Measurements from ENCODE around the gene CRIP1.

Gene CRIP1

DNA sequence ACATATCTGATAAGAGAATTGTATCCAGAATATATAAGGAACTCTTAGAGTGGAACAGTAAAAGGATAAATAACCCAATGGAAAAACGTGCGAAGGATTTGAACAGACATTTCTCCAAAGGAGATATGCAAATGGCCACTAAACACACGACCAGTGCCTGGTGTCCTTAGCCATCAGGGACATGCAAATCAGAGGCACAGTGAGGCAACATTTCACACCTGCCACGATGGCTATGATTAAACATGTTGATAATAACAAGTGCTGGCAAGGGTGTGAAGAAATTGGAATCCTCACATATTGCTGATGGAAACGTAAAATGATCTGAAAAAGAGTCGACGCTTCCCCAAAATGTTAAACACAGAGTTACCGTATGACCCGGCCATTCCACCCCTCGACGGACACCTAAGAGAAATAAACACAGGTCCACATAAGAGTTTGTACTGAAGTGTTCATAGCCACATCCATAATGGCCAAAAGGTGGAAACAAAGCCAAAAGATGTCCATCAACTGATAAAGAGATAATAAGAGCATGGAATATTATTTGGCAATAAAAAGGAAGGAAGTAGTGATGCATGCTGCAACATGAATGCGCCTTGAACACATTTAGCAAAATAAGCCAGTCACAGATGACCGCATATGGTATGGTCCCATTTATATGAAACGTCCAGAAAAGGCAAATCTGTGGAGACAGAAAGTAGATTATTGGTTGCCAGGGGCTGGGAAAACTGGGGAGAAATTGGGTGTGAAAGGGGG lies 33.4 kb downstream of the CRIP1 start:
- DNase-seq = no peak

DNA sequence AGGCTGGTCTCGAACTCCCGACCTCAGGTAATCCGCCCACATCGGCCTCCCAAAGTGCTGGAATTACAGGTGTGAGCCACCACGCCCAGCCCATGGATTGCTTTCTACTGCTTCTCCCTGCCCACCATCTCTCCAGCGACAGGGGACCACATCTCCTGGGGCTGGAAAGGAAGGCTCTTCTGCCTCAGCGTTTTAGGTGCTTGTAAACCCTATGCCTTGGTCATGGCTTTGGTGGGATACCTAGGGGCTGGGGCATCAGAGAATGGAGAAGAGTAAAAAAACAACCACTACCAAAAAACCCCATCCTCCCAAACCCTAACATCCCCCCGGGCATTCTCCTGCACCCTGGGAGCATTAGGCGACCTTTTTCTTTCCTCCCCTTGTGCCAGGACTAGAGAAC lies 38.6 kb downstream of the CRIP1 start:
- DNase-seq = no peak

DNA sequence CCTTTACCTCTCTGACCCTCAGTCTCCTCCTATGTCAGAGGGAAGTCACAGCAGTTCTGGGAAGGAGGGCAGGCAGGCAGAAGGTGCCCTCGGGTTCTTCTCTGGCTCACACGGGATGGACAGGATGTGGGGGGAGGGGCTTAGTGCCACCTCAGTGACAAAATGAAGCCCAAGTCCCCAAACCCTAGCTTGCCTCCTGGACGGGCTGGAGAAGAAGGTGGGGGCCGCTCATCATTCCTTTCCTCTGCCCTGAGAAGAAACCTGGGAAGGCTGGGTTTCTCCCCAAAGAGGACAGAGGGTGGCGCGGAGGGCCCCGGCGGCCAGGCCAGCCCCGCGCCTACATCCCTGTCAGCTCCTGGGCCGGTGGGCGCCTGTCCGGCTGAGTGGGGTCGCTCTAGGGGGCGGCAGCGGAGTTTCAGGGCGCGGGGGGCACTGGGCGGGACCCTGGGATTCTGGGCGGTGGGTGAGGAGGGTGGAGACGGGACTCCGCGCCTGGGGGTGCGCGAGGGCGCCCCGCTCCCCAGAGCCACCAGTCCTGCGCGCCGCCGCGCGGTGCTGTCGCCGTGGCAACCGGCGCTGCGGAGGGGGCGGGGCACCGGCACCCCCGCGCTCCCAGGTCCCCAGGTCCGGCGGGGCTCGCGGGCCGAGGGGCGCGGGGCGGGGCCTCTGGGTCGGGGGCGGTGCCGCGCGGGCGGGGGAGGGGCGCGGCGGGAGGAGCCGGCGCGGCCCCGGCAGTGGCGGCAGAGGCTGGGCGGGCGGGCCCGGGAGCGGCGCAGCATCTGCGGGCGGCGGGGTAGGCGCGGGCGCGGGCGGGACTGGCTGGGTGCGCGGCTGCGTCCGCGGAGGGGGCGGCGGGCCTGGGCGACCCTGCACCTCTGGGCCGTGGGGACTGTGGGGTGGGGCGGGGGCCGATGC lies 39.4 kb downstream of the CRIP1 start, which contains the start of gene TMEM121:
TMEM121 (plus strand) TSS at position 723 of the 915 bp plus-strand sequence. CDS start 2,252 bp downstream, outside the sequence.
- no peak for DNase-seq

DNA sequence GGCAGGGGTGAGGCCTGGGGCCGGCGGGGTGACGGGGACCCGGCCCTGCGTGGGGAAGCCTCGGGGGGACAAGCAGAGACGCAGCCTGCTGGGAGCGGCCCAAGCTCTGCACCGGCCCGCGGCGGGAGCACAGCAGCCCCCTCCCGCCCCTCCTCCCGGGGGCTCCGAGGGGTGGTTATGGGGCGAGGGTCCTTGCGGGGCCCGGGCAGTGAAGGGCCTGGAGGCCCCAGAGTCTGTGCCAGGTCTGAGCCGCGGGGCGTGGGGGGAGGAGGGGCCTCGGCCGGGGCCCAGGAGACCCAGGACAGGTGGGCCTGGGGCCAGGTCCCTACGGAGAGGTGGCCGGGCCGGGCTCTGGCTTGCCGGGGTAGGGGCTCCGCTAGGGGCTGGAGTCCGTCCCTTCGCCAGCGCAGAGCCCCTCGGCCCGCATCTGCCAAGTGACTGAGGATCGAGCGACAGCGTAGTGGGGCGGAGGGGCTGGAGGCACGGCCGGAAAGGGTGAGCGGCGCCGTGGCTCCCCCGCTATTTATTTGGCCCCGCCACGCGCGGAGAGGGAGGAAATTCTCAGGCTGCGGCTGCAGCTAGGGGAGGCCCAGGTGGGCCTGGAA lies 40.2 kb downstream of the CRIP1 start:
- no peak for DNase-seq

DNA sequence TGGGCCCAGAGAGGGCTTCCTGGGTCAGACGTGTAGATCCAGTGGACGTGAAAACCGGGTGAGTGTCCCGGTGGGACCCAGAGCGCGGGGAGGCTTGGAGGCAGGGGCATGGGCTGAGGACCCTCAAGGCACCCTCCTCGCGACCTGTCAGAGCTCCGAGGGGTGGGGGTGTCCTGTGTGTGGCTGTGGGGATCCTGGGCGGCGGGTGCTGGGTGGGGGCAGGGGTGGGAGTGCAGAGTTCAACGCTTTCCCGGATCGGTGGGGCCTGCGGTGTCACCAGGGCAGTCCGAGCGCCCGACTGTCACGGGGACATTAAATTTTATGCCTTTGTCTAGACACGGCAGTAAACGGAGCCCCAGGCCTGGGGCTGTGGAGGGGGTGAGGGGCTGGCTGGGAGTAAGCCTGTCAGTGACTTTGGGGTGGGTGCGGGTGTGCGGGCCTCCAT lies 40.7 kb downstream of the CRIP1 start:
- no peak for DNase-seq

DNA sequence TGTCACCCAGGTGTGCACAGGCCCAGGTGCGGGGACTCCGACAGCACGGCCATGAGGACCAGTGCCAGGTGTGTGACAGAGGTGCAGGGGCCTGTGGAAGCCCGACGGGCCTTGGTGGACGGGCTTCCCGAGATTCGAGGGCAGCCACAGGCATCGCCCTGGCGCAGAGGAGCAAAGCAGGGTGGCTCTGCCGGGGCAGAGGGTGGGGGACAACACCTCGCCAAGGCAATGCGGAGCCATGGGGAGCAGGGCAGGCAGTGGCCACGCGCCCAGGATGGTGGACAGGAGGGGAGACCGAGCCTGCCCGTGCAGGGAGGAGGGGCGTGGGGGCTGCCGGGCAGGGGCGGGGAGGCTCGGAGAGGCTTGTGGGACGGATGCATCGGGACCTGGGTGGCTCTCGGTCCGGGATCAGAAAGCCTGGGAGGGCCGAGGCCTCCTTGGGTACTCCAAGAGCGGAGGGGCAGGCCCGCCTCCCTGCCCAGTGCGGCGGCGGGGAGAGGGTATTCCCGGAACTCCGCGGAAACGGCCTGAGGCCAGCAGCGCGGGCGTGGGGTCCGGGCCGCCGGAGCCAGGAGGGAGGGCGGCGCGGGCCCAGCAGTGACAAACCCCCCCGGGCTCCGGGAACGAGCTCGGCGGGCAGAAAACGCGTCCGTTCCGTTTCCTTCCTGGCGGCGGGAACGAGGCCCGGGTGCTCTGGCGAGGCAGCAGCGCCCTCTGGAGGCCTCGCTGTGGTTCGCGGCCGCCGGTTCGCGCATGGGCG lies 41.3 kb downstream of the CRIP1 start:
- peak; percentile 47 for DNase-seq

DNA sequence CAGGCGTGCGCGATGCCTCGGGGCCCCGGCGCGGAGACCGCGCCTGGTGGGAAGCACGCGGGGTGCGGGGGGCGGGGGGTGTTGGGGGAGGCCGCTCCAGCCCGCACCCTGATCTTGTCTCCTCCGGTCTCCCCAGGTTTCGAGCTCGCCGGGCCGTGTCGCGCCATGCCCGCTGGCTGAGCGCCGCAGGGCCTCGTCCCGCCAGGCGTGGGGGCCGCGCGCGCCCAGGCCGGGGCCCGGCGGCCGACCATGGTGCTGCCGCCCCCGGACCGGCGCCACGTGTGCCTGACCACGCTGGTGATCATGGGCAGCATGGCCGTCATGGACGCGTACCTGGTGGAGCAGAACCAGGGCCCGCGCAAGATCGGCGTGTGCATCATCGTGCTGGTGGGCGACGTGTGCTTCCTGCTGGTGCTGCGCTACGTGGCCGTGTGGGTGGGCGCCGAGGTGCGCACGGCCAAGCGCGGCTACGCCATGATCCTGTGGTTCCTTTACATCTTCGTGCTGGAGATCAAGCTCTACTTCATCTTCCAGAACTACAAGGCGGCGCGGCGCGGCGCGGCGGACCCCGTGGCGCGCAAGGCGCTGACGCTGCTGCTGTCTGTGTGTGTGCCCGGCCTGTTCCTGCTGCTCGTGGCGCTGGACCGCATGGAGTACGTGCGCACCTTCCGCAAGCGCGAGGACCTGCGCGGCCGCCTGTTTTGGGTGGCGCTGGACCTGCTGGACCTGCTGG lies 42.1 kb downstream of the CRIP1 start:
- DNase-seq = no peak

DNA sequence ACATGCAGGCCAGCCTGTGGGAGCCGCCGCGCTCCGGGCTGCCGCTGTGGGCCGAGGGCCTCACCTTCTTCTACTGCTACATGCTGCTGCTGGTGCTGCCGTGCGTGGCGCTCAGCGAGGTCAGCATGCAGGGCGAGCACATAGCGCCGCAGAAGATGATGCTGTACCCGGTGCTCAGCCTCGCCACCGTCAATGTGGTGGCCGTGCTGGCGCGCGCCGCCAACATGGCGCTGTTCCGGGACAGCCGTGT lies 42.6 kb downstream of the CRIP1 start:
- DNase-seq = no peak

DNA sequence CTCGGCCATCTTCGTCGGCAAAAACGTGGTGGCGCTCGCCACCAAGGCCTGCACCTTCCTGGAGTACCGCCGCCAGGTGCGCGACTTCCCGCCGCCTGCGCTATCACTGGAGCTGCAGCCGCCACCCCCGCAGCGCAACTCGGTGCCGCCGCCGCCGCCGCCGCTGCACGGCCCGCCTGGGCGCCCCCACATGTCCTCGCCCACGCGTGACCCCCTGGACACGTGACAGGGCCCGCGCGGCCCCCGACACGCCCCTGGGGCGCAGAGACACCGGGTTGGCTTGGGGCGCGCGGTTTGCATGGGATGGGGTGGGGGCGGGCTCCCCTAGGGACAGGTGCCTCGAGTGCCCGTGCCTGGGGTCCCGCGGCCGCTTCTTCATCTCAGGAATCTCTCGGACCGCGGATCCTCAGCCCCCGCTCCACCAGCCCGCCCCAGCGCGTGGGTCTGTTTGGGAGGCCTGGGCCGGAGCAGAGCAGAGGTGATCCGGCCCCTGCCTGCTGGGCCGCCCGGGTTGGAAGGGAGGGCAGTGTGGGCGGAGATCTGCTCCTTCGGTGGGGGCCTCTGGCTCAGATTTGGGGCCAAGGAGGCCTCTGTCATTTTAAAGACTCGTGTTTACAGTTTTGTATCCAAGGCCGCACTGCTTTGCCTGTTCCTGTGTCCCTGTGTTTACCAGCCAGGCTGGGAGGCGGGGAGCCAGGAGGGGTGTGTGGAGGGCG lies 43.0 kb downstream of the CRIP1 start:
- DNase-seq = no peak

DNA sequence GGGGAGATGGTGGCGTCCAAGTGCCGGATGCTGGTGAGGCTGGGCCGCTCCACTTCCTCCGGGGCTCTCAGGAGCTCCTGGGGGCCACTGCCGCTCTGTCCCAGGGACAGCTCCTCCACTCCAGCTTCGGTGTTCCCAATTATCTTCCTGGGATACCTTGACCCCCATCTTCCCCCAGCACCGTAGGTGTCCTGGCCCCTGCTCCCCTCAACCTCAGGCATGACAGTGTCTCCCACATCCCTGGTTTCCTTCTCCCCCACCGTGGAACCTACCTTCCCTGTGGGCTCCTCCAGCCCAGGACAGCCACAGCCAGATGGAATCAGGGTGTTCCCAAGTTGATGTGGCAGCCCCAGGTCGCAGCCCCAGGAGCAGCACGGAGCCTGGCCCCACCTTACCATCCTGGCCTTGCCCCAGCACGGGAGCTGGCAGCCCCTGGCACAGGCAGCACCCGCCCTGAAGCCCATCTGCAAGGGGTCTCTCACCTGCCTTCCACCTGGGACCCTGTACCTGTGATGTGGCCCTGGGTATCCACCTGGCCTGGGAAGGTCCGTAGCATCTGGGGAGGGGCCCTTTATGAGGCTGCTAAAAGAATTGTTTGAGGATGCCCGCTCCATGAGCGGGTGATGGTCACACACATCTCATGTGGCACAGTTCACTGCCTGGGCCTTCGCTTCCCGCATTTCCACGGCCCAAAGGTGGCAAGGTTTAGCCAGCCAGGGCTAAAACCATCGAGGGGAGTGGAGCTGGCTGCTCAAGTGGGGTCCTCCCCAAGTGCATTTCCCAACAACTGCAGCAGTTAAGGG lies 43.8 kb downstream of the CRIP1 start:
- no peak for DNase-seq

DNA sequence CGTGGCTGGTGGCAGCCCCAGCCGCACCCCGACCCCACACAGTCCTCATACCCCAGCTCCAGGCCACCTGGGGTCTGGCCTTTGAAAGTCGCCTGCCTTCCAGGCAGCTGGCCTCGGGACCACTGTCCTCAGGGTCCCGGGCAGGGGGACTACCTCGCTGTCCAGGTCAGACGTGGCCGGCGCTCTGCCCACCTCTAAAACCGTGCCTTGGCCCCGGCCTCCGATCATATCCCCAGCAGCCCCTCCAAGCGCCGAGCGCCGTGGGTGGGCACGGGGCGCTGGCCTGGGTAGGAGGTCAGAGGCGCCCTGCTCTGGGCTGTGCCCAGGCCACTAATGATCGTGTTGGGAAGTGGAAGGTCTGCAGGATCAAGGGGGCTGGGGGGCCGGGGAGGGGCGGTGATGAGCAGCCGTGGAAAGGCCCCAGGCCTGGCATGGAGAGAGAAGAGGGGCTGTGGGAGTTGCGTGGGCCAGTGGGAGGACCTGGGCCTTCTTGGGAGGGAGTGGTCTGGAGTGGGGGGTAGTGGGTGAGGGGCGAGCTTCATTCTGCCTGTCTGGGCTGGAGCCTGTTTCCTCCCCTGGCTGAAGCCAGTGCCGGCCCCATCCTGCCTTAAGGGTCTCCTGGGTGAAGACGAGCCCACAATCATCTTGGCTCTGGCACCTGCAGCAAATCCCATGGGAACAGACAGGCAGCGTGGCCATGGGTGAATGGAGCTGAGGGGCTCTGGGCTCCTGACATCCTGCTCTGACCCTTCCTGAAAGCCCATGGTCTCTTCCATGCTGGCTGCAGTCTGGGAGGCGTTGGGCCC lies 44.6 kb downstream of the CRIP1 start:
- no peak for DNase-seq

DNA sequence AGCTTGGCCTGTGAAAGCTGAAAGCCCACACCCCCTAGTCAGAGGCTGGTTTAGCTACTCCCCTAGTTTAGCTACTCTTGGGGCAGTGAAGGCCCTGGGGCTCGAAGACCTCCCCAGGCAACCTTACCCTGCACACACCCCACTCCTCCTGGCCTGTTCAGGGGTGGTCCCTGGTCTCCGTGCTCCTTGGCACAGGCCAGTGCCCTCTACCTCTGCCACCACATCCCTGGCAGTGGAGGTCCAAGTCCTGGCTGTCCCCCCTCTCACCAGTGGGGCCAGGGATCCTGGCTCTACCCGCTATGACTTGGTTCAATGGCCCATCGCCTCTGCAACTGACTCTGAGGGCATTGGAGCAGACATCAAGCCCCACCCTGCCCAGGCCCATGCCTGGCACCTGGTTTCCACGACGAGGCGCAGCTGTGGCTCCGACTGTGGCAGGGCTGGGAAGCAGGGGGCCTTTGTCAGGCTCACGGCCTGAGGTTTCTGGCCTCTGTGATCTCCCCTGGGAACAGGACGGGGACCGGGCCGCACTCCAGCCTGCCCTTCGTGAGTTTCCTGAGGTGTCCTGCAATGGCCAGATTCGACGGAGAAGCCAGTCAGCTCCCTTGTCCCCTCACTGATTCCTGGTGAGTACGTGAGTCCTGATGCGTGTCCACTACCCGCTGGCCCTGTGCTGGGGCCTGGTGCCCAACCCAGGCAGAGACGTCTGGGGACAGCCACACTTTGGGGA lies 45.4 kb downstream of the CRIP1 start:
- DNase-seq = no peak

DNA sequence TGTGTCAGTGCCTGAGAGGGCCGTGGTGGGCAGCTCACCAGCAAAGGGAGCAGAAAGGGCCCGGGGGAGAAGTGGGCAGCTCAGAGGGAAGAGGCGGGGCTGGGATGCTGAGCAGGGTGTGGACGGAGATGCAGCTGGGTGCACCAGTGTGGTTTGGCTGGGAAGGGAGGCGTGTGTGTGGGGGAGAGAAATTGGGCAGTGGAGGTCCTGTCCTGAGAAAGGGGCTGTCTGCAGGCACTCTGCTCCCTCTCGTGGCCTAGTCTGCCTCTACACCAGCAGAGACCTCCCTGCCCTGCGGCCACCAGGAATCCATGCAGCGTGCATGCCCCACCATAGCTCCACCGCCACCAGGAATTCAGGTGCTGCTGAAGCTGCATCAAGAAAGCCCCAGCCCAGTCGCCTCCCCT lies 46.1 kb downstream of the CRIP1 start:
- peak; percentile 29 for DNase-seq

DNA sequence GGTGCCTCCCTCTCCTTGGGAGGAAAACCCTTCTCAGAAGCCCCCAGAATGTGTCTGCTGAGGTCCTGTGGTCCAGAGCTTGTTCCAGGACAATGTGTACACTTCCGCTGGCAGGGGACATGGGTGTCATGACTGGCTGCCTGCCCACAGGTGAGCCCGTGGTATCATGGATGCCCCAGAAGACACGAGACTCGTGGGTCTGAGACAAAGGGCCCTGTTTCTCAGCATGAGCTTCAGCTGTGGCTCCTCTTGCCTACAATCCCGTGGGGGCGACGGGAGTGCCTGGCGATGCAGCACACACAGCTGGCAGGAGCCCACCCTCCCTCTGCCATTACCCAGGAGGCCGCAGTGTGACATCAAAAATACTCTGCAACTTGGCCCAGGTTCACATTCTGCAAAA lies 46.7 kb downstream of the CRIP1 start:
- no peak for DNase-seq

DNA sequence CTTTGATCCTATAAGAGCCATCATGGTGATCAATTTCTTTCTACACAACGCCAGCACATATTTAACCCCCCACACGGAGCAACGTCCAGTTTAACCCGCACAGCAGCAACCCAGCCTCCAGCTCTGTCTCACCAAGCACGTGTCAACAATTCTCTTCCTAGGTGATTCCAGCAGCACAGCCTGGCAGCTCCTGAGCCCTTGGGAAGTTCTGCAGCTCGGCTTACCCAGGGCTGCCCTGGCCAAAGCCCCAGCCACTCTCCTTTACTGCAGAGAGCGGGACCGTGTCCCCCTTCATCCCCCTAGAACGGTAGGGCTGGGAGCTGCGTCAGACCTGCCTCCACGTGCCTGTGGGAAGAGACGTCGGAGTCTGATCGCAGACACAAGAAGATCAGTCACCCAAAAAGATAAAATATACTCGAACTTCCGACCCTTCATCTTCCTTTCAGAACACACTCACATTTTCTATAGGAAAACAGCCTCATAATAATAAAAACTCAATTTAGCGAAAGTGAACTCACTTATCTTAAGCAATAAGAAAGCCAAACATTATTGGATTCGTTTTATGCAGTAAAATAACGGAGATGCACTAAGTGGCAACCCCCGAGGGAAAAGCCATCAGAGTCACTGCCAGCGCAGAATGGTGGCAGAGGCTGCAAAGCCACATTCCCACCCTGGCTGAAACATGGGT lies 47.3 kb downstream of the CRIP1 start:
- DNase-seq = no peak

DNA sequence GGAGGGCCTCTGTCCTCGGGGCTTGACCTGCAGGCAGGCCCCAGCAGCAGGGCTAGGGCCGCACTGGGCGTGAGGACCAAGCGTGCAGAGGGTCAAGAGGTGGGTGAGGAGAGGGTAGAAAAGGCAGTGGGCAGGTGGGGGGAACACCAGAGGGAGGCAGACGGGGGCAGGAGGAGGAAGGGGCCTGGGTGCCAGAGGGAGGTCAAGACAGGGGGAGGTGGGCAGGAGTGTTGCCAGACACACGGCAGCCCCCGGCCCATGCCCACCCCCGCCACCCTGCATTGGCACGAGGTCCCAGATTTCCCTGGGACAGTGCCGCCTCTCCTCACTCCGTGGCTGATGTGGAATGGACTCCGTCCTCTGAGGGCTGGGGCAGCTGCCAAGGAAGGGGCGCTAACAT lies 47.9 kb downstream of the CRIP1 start:
- DNase-seq = no peak

DNA sequence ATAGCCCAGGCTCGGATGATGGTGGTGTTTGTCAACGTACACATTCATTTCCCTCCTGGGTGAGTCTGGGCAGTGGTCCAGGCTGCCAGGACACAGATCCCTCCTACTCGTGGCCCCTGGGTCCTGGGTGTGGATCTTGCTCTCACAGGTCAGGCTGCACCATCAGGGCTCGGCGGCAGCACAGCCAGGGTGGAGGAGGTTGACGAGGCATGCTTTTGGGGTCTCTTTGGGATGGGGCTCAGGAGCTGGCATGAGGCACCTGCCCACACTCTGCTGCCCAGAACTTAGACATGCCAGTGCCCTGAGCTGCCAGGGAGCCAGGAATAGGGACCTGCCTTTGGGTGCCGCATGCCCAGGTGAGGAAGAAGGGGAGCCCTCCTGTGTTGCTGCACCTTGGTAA lies 49.4 kb downstream of the CRIP1 start:
- DNase-seq = no peak

All from NCI-H226 (cell line).